NCI-H1694 treated with DMSO at 0.1 percent for 48 hours (cell line): ENCODE data around the gene LSP1.

Experiments used
- DNase-seq: peaks from one replicate; lab custom pipeline; 2025; lab: John Stamatoyannopoulos, UW

LSP1 gene

DNA sequence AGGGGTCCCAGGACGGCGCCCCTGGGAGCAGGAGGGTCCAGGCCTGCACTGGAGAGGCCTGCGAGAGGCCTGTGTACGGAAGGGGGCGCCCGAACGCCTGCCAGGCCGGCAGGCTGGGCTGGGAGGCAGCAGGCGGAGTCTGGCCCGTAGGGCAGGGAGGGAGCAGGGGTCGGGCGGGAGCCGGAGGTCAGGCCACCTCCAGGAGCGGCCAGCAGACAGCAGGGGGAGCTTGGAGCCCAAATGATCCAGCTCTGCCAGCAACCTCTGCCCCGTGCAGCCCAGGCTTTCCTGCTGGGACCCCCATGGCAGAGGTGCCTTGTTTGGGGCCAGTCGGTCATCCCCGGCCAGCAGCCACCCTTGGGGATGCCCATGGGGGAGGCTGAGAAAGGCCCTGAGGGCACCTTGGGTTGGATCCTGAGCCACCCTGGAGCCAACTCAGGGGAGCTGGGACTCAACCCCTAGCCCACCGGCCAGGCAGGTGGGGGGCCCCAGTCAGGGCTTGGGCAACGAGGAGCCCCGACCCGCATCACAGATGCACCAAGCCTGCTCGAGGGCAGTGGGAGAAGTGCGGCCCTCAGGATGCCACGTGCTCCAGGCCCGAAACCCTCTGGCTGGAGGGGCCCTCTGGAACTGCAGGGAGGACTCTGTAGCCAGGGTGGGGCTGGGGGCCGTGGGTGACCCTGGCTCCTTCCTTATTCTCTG is 27.7 kb upstream of the LSP1 start:
- no peak for DNase-seq

DNA sequence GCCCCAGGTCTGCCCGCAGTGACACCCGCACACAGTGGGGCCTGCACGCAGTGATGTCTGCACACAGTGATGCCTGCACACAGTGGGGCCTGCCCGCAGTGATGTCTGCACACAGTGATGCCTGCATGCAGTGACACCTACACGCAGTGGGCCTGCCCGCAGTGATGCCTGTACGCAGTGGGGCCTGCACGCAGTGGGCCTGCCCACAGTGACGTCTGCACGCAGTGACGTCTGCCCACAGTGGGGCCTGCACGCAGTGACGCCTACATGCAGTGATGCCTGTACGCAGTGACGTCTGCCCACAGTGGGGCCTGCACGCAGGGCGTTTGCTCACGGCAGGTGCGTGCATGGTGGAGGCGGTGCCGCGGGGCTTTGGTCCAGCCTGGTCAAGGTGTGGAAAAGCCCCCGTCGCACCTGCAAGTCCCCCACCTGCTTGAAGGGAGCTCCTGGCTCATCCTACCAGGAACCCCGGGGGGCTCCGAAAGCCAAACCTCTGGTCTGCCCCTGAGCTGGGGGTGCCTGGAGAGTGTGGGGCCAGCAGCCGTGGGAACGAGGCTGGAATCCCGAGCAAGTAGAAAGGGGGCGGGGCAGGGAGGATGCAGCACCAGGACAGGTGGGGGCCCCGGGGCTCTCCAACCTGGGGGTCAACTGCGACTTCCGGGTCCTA is 27.0 kb upstream of the LSP1 start:
- DNase-seq: no peak

DNA sequence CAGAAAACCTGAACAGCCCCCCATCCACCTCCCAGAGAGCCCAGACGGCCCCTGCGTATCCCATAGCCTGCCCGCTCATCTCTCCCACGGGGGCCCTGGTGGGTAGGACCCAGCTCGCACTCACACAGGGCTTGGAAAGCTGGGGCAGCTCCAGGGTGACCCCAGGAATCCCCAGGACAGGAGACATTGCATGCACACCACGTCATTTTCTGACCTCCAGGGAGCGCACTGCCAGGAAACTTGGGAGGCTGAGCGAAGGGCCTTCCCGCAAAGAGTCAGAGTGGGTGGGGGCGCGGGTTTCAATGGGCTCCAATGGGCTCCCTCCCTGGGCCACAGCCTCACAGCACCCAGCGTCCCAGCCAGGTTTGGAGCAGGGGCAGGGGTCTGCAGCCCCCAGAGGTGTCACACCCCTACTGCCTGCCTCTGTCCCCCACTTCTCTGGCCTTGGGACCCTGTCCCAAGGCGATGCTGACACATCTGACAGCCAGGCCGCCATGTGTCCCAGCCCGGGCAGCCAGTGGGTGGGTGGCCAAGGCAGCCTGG is 26.3 kb upstream of the LSP1 start:
- DNase-seq: no peak

DNA sequence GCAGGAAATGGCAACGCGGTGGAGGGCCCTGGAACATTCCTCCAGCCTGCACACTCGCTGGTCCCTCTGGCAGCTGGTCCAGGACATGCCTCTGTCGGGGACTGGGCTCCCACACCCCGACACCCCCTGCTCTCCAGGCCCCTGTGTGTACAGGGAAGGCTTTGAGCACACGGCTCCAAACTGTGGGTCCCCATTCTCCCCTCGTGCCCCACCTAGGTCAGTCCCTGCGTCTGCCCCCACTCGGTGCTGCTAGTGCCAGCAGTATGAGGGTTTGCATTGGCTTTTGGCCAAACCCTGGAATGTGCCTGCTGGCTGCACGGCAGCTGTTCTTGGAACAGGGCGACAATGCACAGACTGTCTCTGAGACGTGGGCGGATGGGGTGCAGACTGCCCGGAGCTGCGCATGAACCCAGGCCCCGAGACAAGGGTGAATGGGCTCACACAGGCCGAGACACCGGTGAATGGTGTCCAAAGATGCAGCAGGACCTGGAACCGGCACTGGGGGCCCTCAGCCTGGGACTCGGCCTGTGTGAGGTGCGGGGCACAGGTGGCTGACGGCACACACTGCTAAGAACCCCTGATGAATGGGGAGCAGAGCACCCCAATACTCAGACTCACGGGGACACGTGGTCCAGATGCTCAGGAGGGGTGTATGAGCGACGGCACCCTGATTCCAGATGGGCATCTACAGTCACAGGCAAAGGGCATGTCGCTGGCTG is 25.6 kb upstream of the LSP1 start:
- peak; percentile 45 for DNase-seq

DNA sequence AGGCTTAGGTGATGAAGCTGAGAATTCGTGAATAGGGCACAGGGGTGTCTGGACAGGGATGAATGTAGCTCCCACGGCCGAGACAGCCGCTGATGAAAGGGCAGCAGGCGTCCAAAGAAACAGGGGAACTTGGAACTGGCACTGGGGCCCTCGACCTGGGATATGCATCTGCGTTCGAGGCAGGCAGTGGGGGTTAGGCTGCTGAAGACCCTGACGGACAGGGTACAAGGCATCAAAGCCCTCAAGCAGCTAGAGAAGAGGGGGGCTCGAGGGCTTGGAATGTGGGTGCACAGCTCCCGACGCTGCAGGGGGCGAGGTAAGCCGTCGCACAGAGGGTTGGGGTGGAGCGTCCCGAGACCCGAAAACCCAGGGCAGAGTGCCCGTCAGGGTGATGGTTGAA is 25.0 kb upstream of the LSP1 start:
- DNase-seq: no peak

DNA sequence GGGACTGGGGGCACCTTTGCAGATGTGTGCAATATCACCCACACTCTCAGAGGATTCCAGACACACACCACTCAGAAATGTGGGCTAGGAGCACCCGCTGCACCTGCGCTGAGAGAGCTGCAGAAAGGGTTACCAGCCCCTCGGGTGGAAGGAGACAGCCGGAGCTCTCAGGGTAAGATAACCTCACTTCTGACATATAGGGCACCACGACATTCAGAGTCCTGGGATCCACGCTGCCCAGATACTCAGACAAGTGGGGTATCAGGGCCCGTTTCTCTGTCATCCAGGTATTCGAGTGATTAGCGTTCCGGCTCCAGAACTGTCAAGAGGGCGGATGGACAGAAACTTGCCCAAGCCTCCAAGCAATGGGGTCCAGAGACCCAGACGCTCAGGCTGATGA is 24.3 kb upstream of the LSP1 start:
- no peak for DNase-seq

DNA sequence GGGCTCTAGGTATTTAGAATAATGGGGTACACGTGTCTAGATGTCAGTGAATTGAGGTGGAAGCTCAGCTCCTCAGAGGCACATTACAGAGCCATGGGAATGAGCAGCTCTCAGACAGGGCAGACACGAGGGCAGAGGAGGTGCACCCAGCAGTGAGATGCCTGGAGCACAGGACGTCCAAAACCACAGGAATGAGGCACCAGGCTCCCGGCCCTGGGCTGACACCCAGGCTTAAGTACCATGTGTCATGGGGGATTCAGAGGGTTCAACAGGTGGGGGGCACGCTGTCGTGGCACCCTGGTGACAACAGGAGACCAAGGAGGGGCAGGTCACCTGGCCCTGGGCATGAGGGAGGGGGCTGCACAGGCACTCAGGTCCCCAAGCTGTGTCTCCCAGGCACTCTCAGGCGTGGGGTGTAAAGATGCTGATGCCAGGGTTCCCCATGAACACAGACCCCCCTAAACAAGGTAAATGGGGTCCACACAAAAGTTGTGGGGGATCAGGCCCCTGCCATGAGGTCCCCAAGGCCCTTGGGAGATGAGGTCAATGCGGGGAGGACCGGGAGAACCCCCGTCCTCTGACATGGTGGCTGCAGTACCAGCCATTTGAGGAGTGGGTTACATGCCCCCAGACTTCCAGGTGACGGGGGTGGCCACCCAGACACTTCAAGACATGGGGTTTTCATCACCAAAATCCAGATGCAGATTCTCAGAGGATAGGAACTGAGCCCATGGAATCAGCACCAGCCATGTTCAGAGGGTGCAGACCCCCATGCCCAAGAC is 23.7 kb upstream of the LSP1 start:
- no peak for DNase-seq

DNA sequence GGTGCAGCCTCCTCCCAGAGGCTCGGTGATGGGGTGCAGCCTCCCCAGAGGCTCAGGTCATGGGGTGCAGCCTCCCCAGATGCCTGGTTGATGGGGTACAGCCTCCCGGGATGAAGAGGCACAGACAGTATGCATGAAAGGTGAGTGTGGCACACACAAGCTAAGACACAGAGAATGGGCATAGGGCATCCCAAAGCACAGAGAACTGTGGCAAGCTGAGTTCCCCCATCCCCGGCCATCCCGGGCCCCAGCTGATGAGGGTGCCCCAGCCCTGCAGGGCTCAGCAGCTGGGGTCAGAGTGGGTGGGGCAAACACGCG is 22.9 kb upstream of the LSP1 start:
- DNase-seq: no peak

DNA sequence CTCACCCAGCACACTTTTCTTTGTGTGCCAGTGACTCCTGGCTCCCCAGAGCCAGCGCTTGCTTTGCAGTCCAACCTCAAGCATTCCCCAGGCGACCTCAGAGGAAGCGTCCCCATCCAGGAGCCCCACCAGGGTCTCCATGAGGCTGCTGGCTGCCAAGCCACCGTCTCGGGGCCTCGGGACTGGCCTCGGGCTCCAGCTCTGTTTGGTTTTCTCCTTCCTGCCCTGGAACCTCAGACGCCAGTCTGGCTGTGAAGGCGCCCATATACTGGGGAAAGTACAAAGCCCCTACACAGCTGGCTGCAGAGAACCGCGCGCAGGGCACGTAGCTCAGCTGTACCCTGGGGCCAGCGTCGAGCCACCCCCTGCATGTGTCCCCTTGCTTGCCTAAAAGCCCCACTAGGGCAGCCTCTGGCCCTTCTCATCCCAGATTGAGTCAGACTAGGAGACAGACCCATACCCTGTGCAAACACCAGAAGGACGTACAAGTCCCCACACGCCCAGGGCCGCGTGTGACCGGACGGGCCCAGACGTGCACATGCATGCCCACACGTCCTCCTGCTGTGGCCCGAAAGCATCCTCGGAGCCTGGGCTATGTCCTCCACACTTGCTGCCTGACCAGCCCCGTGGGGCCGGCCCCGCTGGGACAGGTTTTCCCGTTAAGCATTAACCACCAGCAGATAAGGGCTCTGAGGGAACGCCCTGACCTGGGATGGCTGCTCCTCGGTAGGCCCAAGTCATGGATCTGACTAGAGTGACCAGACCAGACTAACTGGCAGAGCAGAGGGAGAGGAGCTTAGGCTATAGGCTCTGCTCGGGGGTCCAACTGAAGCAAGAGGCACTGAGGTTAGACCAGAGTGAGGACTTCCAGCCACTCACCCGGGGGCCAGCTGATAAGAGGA is 22.3 kb upstream of the LSP1 start:
- no peak for DNase-seq

DNA sequence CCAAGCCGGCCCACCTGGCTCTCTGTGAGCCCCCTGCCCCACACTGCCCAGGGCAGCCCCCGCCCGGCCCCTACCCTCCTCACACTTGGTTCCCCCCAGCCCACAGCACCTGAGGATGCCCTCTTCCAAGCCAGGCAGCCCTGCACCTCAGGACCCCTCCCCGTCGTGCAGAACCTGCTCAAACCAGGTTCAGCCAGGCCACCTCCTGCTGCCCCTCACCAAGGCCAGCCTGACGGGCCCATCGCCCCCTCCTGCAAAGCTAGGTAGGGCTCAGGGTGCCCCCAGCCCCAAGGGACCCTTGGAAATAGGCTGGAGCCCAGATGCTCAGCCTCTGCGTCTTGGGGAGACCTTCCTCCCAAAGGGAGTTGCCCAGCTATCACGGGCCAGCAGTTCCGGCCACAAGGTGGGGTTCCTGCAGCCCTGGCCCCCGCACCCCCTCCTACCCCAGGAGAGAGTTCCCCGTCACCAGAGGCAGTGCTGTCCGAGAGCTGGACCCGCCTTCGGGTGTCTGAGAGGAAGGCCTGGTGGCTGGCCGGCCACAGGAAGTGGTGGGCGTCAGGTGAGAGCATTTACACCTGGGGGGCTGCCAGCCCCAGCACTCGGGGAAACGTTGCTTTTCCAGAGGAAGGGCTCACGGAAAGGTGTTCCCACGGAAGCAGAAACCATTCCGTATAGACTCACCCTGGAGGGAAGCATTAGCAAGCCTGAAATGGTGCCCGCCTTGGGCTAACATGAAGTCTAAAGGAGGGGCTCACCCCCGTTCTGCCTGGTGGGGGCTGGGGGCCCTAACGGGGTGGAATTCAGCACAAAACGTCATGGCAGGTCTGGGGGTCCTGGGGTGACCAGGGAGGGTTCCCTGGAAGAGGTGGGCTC is 21.3 kb upstream of the LSP1 start:
- no peak for DNase-seq

DNA sequence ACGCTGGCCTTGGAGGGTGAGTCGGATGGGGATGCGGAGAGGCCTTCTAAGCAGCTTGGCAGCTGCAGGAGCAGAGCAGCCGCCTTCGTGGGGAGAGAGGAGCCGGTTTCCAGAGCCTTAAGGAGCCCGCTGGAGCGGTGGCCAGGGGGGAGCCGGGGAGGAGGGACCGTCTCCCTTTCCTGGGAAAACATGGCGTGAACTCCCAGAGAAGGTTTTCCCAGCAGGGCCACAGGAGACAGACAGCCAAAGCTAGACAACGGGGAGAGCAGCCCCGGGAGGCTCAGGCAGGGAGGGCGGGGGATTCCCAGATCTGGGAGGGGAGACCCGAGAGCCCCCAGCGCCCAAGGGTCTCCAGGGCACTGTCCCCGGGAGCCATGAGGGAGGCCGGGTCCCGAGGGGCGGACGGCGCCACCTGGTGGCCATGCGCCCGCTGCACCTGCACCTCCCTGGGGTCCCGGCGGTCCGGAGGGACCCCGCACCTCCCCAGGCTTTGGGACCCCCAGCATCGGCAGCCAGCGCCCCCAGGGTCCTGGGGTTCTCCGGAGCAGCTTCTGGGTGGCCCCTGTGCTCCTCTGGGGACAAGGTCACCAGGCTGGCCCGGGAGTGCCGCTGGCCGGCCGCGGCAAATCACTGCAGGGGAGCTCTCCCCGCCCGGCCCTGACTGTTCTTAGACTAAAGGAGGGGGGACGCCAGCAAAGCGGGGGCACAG is 20.5 kb upstream of the LSP1 start:
- DNase-seq: no peak

DNA sequence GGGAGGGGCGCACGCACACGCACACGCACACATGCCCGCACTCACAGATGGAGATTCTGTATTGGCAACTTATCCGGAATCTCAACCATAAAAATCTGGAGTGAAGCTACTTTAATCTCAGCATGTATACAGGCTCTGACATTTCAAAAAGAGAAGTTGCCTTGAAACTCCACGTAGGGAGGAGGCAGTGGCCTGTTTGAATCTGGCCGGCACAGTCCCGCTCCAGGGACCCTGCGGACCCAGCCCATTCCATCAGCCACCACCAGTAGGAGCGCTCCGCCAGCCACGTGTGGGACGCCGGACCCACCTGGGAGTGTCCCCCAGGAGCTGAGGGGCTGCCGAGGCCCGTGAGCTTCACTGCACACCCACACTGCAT is 20.0 kb upstream of the LSP1 start:
- no peak for DNase-seq

DNA sequence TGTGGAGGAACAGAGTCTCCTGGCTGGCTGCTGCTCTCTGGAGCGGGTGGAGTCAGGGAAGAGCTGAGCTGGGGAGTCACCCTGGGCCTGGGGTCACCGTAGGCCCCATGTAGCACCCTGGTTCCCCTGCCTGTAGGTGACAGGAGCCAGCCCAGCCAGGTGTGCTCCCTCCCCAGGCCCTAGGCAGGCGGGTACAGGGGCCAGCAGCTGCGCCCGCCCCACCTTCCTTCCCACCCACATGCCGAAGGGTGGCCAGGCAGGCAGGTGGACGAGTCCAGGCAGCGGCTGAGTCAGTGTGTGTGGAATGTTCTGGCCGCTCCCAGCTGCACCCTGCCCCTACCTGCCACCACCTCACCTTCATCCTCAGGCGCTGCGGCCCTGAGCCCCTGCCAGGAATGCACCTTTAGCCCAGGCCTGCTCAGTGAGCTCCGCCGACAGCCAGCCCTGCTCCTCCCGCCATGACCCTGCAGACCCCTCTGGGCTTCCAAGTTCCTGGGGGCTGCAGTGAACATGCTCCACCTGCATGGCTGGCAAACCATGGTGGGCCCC is 18.7 kb upstream of the LSP1 start:
- DNase-seq: no peak

DNA sequence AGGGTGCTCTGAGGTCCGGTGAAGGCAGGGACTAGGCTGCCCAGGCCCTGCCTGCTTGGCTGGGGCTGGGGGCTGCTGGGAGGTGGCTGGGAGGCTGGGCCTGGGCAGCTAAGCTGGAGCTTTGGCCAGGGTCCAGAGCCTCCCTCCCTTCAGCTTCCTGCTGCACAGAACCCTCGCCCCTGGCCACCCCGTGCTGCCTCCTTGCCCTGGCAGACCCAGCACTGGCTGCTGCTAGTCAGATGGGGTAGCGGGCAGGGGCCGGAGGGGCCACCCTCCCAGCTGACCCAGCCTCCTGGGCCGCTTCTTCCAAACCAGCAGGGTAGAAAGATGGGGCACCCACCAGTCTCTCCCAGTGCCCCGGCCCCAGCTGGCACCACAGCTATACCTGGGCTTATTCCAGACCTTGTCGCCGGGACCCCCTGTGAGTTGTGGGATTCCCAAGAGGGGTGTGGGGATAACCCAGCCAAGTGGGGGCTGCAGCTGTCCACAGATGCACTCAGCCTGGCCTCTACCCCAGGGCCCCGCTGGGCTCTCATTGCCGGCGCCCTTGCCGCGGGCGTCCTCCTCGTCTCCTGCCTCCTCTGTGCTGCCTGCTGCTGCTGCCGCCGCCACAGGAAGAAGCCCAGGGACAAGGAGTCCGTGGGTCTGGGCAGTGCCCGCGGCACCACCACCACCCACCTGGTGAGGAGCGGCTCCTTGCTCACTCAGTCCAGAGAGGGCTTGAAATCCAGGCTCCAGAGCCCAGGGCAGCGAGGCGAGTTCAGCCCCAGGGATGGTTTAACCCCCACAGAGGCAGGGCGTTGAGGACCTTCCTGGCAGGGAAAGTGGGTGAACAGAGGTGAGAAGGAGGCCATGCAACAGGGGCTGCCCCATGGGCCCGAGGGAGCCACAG is 17.9 kb upstream of the LSP1 start, which contains the start of gene SYT8:
Gene SYT8, plus strand, starts transcription at position 212 of the 892 bp plus-strand sequence. Its CDS starts 116 bp downstream, at position 328.
- no peak for DNase-seq

DNA sequence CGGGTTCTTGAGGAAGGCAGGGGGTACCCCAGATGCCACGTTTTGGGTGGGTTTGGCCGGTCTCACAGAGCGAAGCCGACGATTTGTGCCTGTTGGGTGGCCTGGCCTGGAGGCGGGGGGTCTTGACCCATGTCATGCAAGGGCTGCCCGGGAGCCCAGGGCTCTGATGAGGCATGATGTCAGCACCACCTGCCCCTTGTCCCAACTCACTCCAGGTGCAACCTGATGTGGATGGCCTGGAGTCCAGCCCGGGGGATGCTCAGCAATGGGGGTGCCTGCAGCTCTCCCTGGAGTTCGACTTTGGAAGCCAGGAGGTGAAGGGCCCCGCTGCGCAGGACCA is 17.2 kb upstream of the LSP1 start:
- DNase-seq: no peak

DNA sequence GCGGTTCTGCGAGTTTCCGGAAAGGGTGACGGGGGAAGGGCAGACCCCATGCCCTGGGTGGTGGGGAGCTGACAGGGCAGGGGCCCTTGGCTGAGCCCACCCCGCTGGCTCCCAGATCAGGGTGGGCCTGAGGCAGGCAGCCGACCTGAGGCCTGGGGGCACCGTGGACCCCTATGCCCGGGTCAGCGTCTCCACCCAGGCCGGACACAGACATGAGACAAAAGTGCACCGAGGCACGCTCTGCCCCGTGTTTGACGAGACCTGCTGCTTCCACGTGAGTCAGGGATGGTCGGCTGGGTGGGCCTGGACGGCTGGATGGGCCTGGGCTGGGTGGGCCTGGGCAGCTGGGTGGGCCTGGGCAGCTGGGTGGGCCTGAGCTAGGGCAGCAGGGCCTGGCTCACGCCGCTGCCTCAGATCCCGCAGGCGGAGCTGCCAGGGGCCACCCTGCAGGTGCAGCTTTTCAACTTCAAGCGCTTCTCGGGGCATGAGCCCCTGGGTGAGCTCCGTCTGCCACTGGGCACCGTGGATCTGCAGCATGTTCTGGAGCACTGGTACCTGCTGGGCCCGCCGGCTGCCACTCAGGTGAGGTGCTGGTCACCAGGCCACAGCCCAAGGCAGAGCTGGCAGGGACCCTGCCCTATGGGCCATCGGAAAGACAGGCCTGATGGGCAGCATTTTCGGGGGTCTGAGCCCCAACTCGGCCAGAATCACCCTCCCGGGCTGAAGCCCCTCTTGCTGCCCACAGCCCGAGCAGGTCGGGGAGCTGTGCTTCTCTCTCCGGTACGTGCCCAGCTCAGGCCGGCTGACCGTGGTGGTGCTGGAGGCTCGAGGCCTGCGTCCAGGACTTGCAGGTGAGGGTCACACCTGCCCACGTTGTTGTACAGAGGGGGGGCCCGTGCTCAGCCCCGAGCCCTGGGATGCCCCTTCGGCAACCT is 16.6 kb upstream of the LSP1 start:
- no peak for DNase-seq
